HPDE6-E6E7 (cell line): Measurements from ENCODE around the gene BCOR.

ENCODE experiments used
- DNase-seq: peaks from one replicate; pipeline ENCODE4 v3.0.0; 2011; ENCODE audit warnings: missing footprints; ENCODE audit errors: extremely low spot score

BCOR gene

DNA sequence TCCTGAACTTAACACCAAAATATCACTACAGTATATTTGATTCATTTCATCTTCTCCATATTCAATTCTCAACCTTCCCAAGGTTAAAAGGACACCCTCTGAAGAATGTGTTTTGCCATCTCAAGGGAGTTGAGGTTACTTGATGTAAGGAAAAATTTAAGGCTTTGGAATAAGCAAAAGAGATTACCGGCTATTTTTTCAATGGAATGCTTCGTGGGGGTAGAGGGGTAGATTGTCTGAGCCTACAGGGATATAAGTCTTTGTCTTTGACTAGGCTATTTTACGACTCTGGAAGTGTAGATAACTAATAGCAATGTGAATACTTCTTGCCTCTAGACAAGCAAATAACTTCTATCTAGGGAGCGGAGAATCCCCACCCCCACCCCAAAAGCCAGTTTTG, 78.2 kb downstream of the BCOR start:
- DNase-seq = no peak

- no peak for DNase-seq
Measured at GRCh38 chrX:40018041-40018440, 79.7 kb downstream of the BCOR start.

DNA sequence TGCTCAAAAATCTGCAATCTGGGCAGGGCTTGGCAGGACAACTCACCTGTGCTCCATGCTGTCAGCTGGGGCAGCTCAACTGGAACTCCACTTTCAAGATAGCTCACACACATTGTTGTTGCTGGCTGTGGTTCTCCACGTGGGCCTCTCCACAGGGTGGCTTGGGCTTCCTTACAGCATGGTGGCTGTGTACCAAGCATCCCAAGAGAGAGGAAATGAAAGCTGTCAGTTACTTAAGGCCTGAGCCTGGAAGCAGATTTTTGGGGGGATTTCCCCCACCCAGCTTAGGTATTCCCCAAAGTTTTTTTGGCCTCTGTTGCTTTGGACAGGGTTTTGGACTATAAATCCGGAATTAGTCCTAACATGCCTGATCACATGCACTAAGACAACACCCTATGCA, 81.0 kb downstream of the BCOR start:
- DNase-seq = no peak

DNA sequence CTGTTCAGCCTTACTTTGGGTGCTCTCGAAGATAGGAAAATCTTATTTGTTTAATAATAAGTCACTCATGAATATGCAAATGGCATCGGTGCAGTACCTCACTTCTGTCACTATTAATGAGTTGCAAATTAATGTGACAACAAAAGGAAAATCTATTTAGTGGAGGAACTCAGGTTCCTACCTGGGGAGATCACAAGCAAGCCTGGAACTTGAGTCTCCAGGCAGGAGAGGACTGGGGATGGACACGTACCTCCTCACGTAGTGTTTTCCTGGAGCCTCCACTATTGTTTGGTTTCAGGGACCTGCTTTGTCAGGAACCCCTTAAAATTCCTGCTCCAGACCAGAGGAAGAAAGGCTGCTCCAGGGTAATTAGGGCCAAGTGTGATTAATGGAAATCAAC, 82.1 kb downstream of the BCOR start:
- no peak for DNase-seq

DNA sequence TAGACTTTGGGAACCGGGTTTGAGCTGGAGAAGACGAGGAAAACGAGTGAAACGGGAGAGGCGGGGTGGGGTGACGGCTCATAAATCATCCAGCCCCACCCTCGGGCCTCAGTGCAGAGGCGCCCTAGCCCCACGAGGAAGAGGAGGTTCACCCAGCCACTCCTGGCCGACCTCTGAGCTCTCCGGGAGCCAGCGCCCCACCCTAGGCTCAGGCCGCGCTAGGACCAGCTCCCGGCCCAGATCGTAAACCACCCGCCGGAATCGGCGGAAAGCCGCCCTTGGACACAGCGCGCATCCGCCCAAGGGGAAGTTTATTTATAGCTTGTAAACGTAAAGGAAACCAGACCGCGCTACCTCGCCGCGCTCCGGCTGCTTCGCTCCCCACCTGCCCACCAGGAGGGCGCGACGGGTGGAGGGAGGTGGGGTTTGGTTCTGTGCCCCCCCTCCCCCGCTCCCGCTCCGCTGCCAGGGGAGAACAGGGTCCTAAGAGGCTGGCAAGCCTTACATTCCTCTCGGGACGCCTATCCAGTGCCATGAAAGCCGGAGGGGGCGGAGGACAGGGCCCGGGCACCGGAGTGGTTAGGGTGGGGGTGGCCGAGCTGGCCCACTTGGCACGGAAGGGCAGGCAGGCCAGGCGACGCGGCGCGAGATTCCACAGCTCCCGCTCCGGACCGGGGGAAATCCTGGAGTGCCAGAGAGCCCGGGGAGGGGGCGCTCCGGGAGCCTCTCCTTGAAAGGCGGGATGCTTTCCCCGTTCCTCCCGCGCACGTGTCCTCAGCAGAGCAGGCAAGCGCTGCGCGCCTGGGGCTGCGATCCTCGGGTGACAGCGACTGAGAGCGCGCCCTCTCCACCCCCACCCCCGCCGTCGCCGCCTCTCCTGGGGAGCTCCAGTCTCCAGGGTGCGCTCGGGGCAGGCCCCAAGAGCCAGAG, 84.2 kb downstream of the BCOR start:
- peak; percentile 19 for DNase-seq

- peak; percentile 9 for DNase-seq
Measured at GRCh38 chrX:40012868-40013265, 84.9 kb downstream of the BCOR start.

DNA sequence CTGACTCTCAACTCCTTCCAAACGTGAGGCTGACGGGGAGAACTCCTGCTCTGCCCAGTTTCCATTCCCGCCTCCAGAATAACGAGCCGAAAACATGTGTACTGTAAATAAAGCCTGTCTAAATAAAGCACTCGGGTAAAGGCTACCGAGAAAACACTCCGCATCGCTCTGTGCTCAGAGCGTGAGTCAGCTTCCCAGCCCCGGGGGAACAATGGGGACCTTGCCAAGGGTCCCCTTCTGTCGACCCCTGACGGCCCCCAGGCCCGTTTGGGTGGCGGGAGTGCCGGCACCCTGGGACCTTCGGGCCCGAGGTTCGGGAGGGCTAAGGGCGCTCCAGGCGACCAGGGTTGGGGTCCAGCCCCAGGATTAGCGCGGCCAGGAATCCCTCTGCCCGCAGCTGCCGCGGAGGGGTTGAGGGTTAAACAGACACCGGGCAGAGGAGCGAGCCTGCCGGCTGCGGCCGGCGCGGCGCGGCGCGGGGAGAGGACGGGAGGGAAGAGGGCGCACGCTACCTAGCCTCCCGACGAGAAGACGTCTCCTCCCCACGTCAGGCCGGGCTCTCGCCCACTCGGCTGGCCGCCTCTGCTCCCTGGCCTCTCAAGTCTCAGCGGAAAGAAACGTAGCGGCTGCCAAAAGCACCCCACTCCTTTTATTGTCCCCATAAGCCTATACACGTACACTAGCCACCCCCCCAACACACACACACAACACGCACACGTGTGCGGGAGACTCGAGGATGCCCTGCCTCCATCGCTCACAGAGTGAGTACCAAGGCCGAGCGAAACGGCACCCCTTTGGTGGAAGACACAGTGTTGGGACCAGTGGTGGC, 85.5 kb downstream of the BCOR start:
- DNase-seq = peak; percentile 23

DNA sequence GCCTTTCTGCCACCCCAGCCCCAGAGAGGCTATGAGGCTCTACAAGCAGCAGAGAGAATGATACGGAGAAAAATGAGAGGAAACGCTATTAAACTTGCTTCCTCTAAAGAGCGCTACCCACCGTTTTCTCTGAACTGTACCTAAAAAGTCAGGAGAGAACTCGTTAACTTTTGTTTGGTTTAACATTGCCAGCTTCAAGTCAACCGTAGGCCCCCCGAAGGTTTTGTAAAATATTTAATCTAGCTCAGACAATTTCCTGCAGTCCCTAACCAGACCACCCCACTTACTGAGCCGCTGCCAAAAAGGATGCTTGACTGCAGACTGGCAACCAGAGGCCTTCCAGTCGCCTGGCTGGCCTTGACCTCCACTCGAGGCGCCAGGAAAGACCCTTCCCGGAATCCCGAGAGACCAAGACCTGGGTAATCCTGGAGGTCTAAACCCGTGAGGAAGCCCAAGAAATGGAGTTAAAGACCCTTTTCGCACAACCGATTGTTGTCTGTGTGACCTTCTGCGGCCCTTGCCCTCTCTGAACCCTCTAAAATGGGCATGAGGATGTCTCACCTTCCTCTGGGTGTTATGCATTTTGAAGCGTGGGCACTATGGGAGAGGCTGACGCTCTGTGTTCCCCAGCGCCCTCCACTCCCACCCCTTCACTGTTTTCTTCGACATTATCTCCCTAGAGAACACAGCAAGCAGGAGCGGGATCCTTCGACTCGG, 86.3 kb downstream of the BCOR start:
- DNase-seq = no peak

DNA sequence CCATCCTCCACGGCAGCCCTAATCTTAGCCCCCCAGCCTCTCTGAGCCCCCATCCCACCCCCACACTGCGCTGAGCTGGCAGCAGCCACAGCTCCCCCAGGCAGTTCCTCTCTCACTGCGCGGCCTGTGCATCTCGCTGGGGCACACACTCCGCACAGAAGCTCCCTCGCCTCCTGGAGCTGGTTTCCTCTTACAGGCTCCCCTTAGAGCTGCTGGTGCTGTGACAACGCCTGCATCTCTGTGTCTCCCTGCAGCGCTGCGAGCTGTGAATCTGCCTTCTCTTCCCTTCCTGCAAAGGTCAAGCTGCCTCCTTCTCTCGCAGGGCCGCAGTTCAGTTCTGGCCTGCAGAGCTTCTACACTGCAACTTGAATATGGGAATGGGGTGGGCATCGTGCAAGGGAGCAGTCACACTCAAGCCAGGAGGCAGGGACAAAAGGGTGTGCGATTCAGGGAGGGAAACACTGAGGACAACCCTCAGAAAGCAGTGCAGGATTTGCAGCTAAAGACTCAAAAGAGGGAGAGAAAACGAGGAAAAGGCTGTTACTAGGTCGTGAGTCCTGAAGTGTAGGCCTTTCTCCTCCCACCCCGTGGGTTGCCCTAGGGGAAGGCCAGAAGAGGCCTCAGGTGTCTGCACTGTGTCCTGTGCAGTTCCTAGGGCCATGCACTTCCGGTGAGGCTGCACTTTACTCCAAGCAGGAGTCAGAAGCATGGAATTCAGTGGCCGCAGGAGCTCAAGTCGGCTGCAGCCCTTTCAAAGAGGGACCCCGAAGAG, 87.0 kb downstream of the BCOR start:
- no peak for DNase-seq

GRCh38 chrX:40009890-40010289, 87.9 kb downstream of the BCOR start:
- DNase-seq = no peak

- DNase-seq = no peak
Measured at GRCh38 chrX:40009462-40009851, 88.3 kb downstream of the BCOR start.

GRCh38 chrX:40008791-40009461, 88.8 kb downstream of the BCOR start:
- DNase-seq = no peak

DNA sequence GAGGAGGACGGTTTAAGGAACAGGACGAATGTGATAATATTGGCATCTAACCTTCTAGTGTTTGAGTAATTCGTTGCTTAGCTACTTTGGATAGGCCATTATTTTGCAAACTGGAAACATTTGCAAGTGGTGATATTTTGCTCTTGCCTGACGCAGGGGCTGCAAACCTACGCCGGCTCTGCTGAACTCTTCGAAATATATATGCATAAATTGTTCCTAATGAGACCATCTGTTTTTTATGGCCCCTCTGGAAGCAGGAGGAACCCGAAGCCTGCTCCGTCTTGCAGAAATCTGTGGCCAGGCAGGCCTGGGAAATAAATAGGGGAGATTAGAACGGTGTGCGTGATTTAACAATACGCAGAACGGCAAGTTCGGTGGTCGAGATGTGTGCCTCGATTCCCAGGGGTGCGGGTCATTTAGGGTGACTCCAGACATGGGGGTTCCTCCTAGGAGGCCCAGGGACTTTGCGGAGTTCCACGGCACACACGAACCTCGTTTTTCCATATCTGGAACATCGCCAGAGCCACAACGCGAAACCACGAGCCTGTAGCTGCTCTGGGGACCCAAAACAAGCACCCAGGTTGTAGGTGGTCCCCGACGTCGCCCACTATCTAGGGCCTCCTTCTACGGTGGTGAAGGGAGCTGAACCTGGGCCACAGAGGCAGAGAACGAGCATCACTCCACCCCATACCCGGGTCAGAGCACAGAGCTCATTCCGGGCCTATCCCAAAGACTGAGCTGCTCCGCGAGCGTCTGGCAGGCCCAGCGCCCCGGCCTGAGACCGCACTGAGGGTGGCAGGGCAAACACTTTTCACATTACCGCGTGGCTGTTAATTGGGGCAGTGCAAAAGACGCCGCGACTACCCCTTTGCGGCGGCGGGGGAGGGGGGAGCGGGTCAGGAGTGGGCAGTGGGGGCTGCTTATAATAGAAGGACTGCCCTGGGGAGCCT, 89.7 kb downstream of the BCOR start:
- DNase-seq = no peak

DNA sequence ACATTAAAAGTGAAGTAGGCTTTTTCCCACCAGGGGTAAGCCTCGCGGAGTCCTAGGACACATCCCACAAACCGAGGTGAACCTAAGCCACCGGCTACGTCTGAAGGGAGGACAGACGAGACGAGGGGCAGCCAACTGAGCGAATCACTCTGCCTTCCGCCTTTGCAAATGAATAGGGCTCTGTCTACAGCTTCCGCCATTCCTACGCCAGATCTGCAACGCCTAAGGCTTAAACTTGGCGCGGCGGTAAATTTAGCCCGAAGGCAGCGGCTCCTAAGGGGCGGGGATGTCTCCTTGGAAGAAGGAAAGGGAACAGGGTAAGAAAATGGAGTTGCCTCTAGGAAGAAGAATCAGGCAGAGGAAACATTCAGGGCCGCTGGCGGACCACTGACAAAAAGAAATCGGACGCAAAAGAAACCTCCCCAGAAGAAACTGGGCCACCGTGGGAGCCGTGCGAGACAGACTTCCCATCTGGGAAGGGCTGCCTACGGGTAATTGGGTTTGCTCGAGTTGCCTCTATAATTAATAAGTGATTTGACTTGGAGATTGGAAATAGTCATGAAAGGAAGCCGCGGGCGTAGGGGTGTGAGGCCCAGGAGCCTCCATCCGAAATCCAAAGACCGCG, 90.5 kb downstream of the BCOR start:
- no peak for DNase-seq

GRCh38 chrX:40006106-40007017, 91.4 kb downstream of the BCOR start:
- no peak for DNase-seq

DNA sequence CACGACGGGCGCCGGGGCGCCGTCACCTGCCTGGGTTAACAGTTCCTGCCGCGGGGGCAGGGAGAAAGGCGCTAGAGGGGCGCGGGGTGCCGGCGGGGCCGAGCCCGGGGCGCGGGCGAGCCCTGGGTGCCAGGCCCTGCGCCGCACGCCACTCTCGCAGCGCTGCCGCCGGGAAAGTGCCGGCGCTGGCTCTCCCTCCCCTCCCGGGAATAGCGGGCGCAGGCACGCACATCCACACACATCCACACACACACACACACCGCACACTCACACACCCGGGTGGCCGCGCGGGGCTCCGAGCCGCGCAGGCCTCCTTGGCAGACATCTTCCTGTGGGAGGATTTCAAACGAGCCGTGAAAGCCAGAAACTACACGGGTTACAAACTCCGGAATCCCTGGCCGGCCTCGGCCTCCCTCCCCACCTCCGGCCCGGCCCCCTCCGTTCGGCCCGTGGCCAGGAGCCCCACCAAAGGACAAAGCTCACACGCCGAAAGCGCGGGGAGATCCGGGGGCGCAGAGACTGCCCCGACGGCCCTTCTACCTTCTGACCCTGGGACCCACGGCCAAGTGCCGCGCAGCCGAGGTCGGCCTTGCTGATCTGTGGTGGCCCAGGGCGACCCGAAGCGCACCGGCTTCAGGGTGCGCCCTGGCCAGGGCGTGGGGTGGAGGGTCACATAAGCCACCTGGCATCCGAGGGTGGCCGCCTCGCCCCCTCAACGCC, 92.3 kb downstream of the BCOR start:
- DNase-seq = no peak

GRCh38 chrX:40004921-40005291, 92.9 kb downstream of the BCOR start:
- DNase-seq = no peak

GRCh38 chrX:40004246-40004535, 93.6 kb downstream of the BCOR start:
- DNase-seq = no peak
